Measurements from ENCODE around the gene RIN2.

- TF ChIP-seq ZFX (IDR thresholded peaks at IDR 0.05) (no peak), POLR2A (IDR thresholded peaks at IDR 0.05; ENCODE audit: borderline replicate concordance, extremely low read depth, insufficient read depth, insufficient read length) (no peak), MAX (IDR thresholded peaks at IDR 0.05) (no peak), EZH2phosphoT487 (IDR thresholded peaks at IDR 0.05; ENCODE audit: borderline replicate concordance) (no peak), RAD21 (IDR thresholded peaks at IDR 0.05; ENCODE audit: low read depth) (no peak), SRF (IDR thresholded peaks at IDR 0.05; ENCODE audit: low read depth) (no peak), CTCF (IDR thresholded peaks at IDR 0.05 in 2 of 3, conservative IDR thresholded peaks at IDR 0.05 in 1 of 3; ENCODE audit: borderline replicate concordance in 1 of 3, insufficient read depth in 1 of 3, low read depth in 2 of 3, low read length in 2 of 3) (no peak)
Measured at GRCh38 chr20:19727251-19727847, 30.7 kb upstream of the RIN2 start.

All from HCT116 (cell line).